HG03159 (cell line): ENCODE results near the gene SND1.

Experiments used
- ATAC-seq: cut with Tn5 transposase; IDR thresholded peaks from one replicate; pipeline ENCODE4 v1.9.1; 2021; ENCODE audit warnings: mild to moderate bottlenecking, moderate library complexity; ENCODE audit not compliant: unreplicated experiment

Gene SND1

DNA sequence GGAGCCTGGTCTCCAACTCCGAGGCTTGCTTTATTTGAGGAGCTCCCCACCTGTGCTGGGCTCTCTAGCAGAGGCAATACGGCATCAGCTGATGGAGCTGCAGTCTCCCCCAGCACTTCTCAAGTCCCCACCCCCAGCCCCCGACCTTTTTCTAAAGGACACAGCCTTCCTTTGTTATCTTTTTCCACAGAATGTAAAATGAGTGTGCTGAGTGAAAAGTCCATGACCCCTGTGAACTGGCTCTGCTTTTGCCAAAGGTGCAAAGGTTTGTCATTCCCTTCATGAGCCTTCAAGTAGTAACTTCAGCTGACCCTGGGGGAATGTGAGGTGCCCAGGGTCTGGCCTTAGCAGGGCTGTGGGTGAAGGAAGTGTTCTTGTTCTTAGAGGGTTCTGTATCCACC is 353.8 kb downstream of the SND1 start:
- no peak for ATAC-seq

DNA sequence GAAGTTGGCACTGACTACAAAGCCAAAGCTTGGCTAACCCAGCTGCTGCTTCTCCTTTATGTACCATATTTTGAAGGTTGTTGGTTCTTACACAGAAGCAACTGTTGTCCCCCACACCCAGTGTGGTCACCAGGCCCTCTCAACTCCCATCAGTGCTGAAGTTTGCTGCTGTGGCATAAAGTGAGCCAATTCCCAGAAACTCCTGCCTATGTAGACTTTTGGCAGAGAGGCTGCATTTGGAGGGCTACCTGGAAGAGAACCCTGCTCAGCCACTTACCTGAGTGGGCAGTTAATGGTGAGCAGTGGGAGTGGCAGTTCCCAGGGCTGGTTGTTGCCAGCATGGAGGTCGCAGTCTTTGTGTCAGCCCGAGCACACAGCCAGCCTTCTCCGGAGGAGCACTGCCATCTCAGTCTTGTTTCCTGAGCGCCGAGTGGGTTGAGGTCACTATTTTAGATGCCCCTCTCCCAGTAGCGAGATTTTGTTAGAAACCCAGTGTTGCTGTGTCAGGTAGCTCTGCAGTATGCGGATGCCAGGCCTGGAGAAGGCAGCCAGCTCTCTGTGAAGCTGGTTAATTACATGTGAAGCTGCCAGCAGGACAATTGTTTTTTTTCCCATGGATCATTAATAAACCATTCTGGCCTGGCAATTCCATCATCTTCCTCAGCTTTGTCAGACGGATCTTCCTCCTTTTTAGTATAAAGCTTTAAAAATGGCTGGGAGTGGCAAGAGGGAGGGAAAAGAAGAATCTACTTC is 354.7 kb downstream of the SND1 start:
- no peak for ATAC-seq

DNA sequence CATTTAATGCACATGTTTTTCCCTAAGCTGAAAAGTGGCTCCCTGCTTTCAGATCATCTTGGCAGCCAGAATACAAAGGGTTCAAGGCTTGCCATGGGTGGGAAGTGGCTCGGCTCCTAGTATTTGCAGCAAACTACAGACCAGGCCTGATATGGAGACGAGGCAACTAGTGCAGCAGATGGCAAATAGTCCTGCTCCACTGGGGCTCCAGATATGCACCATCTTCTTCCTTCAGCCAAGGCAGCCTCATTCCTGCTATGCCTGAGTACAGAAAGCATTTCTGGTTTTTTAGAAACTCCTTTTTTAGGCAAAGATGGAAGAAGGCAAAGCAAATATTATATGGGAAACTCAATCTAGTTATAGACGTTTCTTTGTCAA is 355.3 kb downstream of the SND1 start:
- ATAC-seq, result no peak

DNA sequence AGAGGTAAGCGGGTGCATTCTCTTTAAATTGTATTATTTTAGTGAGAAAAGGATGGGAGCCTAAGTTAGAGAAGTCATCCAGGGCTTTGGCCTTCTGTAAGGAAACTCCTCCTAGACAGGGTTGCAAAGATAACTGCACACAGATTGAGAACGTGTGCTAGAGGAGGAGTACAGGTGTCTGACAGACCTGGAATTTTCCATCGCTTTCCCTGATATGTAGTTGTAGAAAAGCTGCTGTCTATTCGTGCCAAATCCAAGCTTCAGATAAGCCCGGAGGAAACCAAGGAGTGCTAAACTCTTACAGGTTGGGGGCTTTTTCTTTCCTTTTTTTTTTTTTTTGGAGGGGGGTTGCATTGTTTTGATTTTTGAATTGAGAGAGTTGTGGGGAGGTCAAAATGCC is 356.1 kb downstream of the SND1 start:
- ATAC-seq, result no peak

DNA sequence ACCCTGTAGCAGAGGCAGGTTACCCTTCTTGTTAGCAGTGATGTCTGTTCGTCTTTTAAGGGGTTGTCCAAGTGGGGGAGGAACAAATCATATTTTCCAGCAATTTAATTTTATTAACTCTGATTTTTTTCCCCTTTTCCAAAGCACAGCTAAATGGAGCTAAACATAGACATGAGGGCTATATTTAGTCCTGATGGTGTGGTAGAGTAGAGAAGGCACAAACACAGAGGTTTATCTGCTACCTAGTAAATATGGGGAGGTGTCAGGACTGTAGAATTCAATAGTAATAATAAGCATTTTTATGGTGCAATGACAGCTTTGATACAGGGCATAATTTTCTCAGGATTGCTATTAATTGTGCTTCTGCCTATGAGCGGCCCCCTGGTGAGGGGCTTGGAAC is 356.8 kb downstream of the SND1 start:
- no peak for ATAC-seq

DNA sequence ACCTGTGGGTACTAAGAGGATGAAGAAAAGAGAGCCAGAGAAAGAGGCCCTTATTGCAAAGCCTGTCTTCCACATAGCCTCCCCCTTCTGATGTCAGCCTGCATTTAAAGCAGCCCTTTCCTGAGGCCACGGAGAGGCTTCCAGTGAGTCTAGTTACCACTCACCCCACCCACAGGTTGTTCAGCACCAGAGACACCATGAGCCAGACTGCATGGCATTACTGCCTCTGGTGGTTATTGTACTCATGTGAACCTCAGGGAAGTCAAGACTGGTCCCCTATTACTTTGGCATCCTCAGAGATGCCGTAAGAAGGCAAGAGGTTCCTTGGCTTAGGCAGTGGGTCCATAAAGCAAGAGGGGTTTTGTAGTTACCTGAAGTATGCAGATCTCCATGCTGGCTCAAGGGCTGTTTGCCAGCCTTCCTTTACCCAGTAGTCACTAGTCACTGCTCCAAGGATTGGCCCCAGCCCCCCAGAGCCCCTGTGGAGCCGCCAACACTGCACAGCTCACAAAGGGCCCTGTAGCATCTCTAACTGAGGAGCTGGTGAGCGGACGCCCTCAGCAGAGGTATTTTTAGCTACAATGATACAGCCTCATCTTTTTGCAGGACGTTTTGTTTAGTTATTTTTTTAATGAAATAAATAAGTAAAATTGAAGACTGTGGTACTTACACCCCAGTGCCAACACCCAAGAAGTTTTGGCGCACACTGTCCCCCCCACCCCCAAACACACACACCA is 358.6 kb downstream of the SND1 start:
- ATAC-seq, result no peak

DNA sequence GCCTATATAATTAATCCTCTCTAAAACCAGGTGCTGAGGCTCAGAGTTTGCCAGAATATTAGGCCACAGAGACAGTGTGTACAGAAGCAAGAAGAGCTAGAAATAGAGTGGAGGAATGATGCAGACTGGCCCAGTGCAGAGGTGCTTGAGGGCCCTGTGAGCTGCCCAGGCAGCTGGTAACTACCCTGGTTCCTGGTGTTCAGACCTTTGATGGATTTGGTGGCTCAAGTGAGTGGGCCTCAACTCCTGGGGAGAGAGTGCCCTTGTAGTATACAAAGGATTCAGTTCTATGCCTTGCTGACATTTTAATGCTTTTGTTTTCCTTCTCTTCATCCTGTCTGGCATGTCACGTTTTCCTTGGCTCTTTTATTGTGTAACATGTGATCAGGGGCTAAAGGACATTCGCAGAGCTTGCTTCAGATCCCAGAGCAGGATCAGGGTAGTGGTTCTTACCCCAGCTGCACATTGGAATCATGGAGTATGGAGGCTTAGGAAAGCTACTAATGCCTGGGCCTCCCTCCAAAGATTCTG is 359.2 kb downstream of the SND1 start:
- no peak for ATAC-seq

DNA sequence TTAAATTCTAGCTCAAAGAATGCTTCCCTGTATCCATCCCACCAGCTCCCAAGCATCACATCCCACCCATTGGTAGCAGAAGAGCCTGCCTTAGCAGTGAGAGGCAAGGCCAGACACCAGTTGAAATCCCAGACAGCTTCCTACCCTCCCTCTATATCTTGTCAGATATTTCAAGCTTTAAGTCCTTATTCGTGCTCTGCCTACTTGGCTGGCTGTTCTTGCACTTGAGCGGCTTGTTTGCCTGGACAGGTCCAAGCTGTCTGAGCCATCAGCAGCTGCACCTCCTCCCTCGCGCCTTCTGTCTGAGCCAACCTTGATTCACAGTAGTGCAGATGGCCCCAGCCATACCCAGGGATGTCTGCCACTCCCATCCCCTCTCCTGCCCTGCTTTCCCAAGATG is 362.8 kb downstream of the SND1 start:
- ATAC-seq, result no peak

DNA sequence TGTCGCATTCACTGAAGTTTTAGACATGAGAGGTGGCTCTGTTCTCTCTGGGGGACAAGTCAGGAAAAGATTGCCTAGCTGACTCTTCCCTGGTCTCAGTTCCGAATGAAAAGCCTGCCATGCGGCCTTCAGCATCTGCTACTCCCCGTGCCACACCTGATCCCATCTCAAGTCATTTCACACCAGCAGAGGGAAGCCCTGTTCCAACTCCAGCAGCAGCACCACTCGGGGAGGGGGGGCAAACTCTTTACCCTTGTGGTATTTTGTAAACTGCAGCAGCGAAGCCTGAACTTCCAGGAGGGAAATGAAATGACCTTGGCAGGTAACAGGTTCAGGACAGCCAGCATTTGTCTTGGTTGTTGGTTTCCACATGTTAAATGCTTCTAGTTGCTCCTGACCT is 365.5 kb downstream of the SND1 start:
- no peak for ATAC-seq

DNA sequence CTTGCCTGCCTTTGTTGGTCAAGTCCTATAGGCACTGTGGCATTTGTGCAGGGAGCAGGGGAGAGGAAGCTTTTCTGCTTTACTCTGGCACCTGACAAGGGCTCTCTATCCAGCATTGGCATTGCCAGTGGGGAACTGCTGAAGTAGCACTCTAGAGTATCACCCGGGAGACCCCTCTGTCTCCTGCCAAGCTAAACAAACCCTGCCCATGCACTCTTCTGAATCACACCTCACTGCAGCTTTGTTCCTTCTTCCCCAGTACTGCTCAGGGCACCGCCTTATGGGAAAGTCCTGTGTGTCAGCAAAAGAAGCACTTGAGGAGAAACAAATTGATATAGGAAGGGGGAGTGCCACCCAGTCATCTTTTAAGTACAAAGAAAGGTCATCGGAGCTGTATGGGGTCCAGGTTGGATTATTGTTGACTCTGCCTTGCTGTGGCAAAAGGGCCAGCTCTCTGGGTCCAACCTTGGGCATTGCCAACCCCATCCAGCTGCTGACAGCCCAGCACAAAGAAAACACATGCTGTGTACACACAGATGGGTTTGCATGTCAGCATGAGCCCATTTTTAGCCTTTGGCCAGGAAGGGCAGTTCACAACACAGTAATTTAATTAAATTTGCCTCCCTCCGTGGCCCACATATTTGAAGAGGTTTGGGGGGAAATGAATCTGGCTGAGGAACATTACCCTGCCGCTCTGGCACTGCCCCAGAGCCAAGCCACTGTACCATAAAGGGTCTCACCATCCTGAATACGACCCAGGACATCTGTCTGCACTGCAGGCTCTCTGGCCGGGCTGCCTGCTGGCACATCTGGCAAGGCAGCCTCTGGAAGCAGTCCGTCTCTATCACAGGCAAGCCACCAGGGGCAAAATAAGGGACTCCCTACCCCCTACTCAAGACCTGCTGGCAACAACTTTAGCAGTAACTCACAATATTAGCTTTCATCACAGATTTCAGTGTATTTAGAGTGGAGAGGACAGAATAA is 366.2 kb downstream of the SND1 start:
- no peak for ATAC-seq

DNA sequence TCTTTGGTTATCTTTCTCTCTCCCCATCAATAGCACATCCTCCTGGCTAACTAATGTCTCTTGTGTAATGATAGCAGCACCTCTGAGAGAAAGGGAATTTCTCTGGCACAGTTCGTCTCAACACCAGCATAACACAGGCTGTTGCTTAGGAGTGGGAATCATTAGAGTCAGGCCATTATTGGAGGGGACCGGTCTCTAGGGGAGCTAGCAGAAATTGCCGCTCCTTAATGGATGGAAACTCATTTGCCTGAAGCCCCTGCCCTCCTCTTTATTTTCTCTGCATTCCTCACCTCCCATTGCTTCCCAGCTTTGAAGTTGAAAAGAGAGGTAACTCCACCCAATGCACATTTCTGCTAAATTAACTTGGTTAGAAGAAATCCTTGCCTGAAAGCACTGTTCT is 367.3 kb downstream of the SND1 start:
- no peak for ATAC-seq

DNA sequence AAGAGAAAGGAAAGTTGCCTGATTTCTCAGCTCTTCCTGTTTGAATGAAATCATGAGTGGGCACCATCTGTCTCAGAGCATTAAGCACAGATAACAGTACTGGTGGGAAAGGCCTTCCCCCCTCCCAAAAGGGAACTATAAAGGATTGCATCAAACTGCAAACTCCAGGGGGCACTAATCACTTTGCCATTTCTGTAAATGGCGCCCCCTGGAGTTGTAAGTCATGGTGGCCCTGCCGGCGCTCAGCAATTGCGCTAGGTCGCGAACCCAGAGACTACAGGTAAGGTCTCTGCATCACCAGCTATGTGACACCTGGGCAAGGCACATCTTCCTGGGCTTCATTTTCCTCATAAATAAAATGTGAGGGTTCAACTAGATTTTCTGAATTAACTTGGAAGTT is 368.2 kb downstream of the SND1 start:
- no peak for ATAC-seq

DNA sequence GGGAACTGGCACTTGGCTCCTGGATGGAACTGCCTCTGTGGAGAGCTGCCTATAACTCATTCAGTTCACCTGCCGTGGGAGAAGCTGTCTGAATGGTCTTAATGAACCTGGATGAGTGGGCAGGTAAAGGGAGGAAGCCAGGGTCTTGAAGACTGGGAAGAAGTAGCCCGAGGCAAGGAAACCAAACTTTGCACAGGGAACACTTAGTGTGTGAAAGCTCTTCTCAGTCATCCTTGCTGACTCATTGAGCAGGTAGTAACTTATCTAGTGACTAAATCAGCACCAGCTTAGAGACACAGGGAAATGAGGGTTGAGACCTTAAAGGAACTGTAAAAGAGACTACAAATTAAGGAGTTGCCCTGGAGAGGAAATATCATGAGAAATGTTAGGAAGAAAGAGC is 369.4 kb downstream of the SND1 start:
- no peak for ATAC-seq

DNA sequence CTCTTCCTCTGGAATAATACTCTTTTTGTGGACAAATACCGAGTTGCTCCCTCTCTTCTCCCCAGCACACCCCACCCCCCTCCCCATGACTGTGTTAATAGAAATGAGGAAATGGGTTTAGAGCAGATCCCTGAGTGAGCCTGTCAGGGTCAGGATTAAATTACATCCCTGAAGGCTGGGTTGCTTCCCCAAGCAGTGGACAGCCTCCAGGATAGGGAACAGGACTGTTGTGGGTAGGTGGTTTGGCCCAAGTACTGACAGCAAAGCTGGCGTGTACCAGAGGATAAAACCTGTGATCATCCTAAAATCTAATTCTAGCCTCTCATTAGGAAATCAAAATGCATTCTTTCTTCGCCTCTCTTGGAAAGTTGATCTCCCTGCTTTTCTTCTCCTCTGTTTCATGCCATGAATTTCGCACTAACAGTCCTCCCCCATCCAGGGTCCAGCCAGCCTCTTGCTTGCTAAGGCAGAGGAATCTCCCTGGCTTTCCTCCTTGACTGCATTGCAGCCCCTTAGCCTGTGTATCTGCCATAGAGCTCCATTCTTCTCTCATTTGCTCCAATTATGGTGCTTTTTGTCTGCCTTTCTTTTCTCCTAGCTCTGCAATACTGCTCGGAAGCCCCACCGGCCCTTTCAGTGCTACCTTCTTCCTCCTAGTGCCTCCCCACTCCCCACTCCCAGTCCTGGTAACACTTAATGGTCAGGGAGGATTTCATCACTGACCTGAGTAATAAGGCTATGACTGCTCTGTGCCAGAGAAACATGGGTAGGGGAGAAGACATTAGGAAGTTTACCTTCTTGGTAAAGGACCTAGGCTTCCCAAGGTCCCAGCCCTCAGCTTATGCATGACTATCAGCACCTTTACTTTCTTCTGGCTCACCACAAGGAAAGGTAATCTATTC is 370.9 kb downstream of the SND1 start:
- ATAC-seq, result no peak

DNA sequence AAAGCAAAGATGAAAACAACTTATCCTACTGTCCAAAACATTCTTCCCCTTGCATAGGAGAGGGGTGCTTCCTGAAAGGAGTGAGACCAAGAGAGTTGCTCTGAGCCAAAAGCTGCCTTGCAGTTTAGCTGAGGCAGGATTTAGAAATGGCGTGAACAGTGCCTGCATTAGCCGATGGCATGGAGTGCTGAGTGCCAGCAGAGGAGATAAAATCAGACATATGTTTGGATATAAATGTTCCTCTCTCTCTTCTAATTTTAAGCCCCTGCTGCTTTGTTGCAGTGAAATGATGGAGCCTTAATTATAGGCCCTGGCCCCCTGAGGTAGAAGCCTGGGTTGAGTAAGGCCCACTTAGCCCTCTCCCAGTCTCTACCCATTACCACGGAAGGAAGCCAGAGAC is 372.2 kb downstream of the SND1 start:
- ATAC-seq, result no peak

DNA sequence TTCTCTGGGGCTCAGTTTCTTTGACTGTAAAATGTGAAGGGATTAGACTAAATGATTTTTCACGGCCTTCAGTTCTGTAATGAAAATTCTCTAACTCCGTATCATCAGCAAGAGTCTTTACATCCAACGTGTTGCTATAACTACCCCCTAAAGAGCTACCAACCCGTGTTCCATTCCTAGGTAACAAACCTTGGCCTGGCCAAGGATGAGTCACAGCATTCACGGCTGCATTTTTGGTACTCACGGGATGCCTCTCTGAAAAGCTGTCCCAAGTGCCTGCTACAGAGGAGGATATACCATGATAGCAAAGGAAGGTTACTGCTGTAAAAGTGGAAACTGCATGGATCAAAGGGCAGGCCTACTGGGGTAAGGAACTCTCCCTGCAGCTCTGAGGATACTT is 373.4 kb downstream of the SND1 start:
- ATAC-seq, result no peak

DNA sequence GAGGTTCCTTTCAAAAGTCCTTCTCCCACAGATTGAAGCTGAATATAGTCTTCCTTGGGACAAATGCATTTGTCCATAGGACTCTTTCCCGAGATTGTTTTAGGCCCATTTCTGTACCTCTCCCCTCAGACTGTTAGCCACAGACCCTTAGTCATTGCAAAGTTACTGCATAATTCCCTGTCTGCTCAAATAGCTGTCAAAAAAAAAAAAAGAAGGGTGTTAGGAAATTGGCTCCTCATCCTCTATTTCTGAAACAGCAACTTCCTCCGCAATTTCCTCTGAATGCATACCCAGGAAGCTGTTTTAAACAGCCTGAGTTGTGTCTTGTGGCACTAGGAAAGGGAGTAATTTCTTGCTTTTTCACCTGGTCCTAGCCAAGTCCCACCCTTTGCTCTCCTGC is 373.8 kb downstream of the SND1 start:
- ATAC-seq, result no peak

DNA sequence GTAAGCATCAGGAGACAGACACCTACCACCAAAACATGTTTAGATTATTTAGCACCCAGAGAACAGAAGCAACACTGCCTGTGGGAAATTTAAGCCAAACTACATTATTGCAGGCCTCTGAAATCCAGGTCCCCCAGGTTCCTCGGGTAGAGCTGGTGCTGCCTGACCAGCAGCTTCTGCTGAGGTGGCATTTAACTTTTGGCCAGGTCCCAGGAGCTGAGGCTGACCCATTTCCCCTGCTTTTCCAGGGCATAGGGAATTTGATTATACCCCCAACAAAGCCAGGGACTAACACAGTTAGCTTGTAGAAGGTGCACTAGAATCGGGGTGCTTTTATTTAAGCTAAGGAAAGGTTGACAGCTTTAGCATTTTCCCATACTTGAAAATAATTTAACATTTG is 374.6 kb downstream of the SND1 start:
- no peak for ATAC-seq

DNA sequence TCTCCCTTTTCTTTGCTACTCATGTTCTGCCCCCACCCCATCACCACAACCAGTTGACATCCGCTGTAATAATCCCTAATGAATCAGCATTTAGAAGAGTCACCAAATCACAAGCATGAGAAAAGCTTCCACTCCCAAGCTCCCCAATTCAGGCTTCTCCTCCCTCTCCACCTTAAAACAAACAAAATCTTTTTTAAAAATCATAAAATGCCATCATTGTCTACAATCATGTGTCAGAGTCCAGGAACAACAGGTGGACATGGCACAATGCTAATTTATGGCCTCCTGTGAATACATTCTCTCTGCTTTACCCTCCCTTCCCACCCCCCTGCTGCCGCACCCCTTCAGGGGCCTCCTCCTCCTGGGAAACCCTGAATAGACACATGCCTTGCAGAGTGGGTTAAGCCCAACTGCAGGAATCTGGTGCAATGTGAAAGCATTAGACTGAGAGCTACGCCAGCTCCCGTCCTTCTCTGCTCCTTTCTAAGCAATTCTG is 375.5 kb downstream of the SND1 start:
- no peak for ATAC-seq

DNA sequence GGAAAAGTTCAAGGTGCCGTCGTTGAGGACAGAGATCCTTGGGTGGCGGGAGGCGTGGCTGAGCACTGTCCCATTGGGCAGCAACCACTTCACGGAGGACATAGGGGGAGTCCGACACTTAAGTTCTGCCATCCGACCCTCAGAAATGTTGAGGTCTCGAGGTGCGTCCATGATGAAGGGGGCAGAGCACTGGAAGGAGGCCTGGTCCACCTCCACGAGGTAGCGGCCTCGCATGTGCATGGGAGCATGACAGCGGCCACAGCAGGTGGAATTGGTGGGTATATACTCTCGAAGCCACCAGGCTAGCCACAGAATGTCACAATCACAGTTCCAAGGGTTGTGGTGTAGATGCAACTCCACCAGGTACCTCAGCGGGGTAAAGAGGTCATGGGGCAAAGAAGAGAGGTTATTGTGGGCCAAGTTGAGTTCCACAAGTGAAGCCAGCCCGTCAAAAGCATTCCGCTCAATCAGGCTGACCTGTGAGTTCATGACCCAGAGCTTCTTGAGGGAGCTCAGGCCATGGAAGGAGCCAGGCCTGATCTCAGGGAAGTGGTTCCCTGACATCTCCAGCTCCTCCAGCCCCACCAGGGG is 377.5 kb downstream of the SND1 start:
- no peak for ATAC-seq
